ENCODE results near the gene BOLL. TPM values are rescaled to one million over a fixed set of nuclear protein-coding genes. Genes with fewer than 3 reads are reported as not detected.
"Not testable (repeated sequence)": the region's sequence is repeated elsewhere in the genome, so short reads cannot be mapped to it uniquely, and the experiment has no call there.

The BOLL gene, protein sequence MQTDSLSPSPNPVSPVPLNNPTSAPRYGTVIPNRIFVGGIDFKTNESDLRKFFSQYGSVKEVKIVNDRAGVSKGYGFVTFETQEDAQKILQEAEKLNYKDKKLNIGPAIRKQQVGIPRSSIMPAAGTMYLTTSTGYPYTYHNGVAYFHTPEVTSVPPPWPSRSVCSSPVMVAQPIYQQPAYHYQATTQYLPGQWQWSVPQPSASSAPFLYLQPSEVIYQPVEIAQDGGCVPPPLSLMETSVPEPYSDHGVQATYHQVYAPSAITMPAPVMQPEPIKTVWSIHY
- total RNA-seq (2021) (not detected in 2 replicates), Bru-seq, nascent RNA (percentile 4 among the genes with signal in this experiment), BruChase-seq, experiment 1, labeled RNA remaining after a 2-hour chase (percentile 2 among the genes with signal in this experiment), BruChase-seq, experiment 2, labeled RNA remaining after a 6-hour chase (percentile 2 among the genes with signal in this experiment)
- long read RNA-seq = 0 reads

DNA sequence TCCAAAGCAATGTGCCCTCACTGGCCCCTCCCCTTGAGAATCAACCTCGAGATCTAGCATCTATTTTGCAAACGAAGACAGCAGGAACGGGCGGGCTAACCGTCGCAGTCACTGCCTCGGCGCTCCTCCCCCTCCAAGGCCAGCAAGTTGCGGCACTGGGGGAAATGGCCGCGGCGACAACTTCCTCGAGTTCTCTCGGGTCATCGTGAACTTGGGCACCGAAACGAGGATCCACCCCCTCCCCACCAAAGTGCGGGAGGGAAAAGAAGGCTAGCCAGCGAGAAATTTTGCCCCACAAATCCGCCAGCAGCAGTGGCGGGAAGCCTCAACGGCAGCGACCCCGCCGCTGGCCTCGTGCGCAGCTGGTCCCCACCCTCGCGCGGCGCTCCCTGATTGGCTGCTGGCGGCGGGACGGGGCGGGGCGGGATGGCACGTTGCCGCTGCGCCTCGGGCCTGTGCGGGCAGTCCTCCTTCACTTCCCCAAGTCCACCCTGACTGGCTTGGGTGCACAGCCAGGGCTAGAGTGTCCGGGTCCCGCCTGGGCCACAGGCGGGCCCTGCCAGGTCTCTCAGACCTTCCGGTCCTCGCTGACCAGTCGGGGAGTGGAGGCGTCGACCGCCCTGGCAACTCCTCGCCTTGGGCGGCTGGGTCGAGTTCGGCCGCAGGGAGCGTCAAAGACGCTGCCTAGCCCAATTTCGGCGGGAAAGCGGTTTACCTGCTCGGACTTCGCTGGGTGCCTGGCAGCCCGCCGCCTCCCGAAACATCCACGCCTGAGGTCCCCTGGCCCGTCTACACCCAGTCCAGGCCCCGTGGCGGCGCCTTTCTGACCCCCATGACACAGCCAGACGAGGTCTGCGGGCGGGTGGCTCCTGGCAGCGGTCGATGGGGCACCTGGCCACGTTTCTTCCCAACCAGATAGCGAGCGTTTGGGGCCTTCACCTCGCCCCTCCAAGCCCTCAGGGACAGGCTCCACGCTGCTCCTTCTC is at the start of gene BOLL:
BOLL (minus strand) TSS at position 364 of the 986 bp plus-strand sequence. CDS start 3,469 bp downstream, outside the sequence.
- Histone ChIP-seq H3K4me2 (no peak within 1 kb of the TSS), H2AFZ (no peak within 1 kb of the TSS), H3K4me3 (no peak within 1 kb of the TSS), H3K27ac (no peak within 1 kb of the TSS), H3K36me3 (ENCODE audit: low read depth) (no peaks in the 10 kb centered on the region), H3K9me2 (ENCODE audit: insufficient read depth) (no peaks in the 10 kb centered on the region), H3K27me3 (ENCODE audit: insufficient read depth, low read depth) (no peaks in the 10 kb centered on the region), H3K9me3 (ENCODE audit: insufficient read depth, low read depth) (no peaks in the 10 kb centered on the region), H4K20me1 (ENCODE audit: insufficient read depth) (no peaks in the 10 kb centered on the region), H3K4me1 (replicated peaks; ENCODE audit: insufficient read depth) (no peaks in the 10 kb centered on the region), H3K79me2 (ENCODE audit: low read depth) (no peaks in the 10 kb centered on the region), H3F3A (ENCODE audit: insufficient read depth, low read depth) (no peaks in the 10 kb centered on the region)
- POLR2A ChIA-PET (ENCODE audit: unreplicated experiment) = no interaction called here
- DNase-seq = no peak
- BruUV-seq (replicated peaks) = no TSS peak
- TF ChIP-seq, protein P1, sequence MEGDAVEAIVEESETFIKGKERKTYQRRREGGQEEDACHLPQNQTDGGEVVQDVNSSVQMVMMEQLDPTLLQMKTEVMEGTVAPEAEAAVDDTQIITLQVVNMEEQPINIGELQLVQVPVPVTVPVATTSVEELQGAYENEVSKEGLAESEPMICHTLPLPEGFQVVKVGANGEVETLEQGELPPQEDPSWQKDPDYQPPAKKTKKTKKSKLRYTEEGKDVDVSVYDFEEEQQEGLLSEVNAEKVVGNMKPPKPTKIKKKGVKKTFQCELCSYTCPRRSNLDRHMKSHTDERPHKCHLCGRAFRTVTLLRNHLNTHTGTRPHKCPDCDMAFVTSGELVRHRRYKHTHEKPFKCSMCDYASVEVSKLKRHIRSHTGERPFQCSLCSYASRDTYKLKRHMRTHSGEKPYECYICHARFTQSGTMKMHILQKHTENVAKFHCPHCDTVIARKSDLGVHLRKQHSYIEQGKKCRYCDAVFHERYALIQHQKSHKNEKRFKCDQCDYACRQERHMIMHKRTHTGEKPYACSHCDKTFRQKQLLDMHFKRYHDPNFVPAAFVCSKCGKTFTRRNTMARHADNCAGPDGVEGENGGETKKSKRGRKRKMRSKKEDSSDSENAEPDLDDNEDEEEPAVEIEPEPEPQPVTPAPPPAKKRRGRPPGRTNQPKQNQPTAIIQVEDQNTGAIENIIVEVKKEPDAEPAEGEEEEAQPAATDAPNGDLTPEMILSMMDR (conservative IDR thresholded peaks at IDR 0.05) = no peak
- no peak for TF ChIP-seq EZH2 (IDR thresholded peaks at IDR 0.05; ENCODE audit: low read depth)
- CTCF ChIA-PET = no interaction called here
- intact Hi-C loops (cut with micrococcal nuclease; ENCODE audit: unreplicated experiment) = no loop called here

DNA sequence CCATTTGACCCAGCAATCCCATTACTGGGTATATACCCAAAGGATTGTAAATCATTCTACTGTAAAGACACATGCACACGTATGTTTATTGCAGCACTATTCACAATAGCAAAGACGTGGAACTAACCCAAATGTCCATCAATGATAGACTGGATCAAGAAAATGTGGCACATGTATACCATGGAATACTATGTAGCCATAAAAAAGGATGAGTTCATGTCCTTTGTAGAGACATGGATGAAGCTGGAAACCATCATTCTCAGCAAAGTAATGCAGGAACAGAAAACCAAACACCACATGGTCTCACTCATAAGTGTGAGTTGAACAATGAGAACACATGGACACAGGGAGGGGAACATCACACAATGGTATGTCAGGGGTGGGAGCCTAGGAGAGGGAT is 49.7 kb upstream of the BOLL start:
- H3K36me3 ChIP-seq (ENCODE audit: low read depth); H3K4me1 ChIP-seq (replicated peaks; ENCODE audit: insufficient read depth); H3K4me3 ChIP-seq; H3K4me2 ChIP-seq; H2AFZ ChIP-seq; POLR2A ChIA-PET (ENCODE audit: unreplicated experiment); H3K9me3 ChIP-seq (ENCODE audit: insufficient read depth, low read depth); H3K27me3 ChIP-seq (ENCODE audit: insufficient read depth, low read depth); H3K79me2 ChIP-seq (ENCODE audit: low read depth); H3K9me2 ChIP-seq (ENCODE audit: insufficient read depth); BruUV-seq (replicated peaks); H3K27ac ChIP-seq; DNase-seq; H4K20me1 ChIP-seq (ENCODE audit: insufficient read depth); intact Hi-C loops (cut with micrococcal nuclease; ENCODE audit: unreplicated experiment); H3F3A ChIP-seq (ENCODE audit: insufficient read depth, low read depth): not testable (repeated sequence)
- CTCF ChIA-PET = interaction anchor here (0.7 kb wide), 1 partner anchor 463 kb away, joined by 5 read pairs; no protein-coding TSS in a partner anchor

- intact Hi-C loops (cut with micrococcal nuclease; ENCODE audit: unreplicated experiment) = no loop called here
- Histone ChIP-seq H3K36me3 (ENCODE audit: low read depth) (no peaks in the 10 kb centered on the region), H3K9me3 (ENCODE audit: insufficient read depth, low read depth) (no peaks in the 10 kb centered on the region), H3K4me2 (no peak overlapping the region), H3K79me2 (ENCODE audit: low read depth) (no peaks in the 10 kb centered on the region), H3K4me1 (replicated peaks; ENCODE audit: insufficient read depth) (no peaks in the 10 kb centered on the region), H3K27me3 (ENCODE audit: insufficient read depth, low read depth) (no peaks in the 10 kb centered on the region), H3K4me3 (no peak overlapping the region), H4K20me1 (ENCODE audit: insufficient read depth) (no peaks in the 10 kb centered on the region), H3K9me2 (ENCODE audit: insufficient read depth) (no peaks in the 10 kb centered on the region), H2AFZ (no peak overlapping the region), H3K27ac (no peak overlapping the region), H3F3A (ENCODE audit: insufficient read depth, low read depth) (no peaks in the 10 kb centered on the region)
- BruUV-seq (replicated peaks) = no TSS peak
- CTCF ChIA-PET = no interaction called here
- DNase-seq = no peak
- POLR2A ChIA-PET (ENCODE audit: unreplicated experiment) = no interaction called here
- TF ChIP-seq, protein P1 (conservative IDR thresholded peaks at IDR 0.05) = no peak
- no peak for TF ChIP-seq EZH2 (IDR thresholded peaks at IDR 0.05; ENCODE audit: low read depth)
Observed at GRCh38 chr2:197828464-197829135, 43.5 kb upstream of the BOLL start.

Measured in PC-9 (cell line).